ENCODE measurements around the gene SLC6A2.

- TF ChIP-seq CTCF (IDR thresholded peaks at IDR 0.05; ENCODE audit: insufficient read depth, low read length) (no peak), GABPA (IDR thresholded peaks at IDR 0.05; ENCODE audit: low read depth) (no peak), POLR2AphosphoS5 (IDR thresholded peaks at IDR 0.05; ENCODE audit: low read depth) (no peak), REST (IDR thresholded peaks at IDR 0.05; ENCODE audit: insufficient replicate concordance, low read depth) (no peak)
Observed at GRCh38 chr16:55634193-55634592, 21.6 kb upstream of the SLC6A2 start.
